GM19193 (cell line): ENCODE results near the gene PODXL2.

Experiments
- POLR2A ChIP-seq: IDR thresholded peaks from 4 replicates; pipeline ENCODE4 v1.6.1; 2011; ENCODE audit not compliant: insufficient read depth, insufficient read length; ENCODE audit errors: extremely low read depth

The PODXL2 gene

DNA sequence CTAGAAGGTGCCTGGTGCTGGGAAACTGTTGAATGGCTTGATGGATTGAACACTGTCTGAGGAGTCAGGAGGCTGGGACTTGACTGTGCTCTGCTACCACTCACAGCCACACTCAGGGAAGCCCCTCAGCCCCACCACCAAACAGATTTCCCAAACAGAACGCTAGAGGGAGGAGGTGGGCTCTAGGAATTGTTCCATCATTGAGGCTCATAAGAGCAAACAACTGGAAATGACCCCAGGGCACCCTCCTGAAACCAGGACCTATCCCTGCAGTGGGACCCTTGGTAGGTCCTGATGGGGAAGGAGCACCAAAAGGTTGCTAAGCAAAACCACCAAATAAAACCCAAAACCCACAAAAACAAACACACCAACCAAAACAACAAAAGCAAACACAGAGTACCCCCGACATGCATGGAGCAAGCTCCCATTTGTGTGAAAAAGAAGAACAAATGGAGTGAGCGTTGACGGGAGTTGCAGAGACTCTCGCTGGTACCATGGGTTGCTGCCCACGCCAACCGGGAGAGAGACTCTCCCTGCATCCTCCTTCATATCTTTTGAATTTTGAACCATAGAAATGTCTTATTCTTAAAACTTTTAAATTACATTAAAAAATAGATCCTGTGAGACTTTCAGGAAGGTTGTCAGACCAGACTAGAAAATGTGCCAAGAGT, 89.4 kb downstream of the PODXL2 start:
- no peak for TF ChIP-seq POLR2A

DNA sequence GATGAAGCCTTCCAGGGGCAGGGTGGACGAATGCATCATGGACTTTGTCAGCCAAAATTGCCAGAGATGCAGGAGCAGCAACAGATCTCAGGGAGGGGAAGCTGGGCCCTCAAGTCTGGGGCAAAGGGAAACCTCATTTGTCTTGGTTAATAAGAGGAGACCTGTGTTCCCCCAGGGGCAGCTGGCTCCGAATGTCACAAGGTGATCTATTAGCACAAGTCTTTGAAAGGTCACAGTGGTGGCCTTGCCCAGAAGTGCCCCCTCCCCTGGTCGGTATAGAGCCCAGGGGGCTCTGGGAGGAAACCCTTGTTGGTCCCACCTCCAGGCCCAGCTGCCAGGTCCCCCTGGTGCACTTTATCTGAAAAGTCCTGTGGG, 89.9 kb downstream of the PODXL2 start:
- no peak for TF ChIP-seq POLR2A

GRCh38 chr3:127719369-127719768, 90.4 kb downstream of the PODXL2 start:
- TF ChIP-seq POLR2A = no peak

DNA sequence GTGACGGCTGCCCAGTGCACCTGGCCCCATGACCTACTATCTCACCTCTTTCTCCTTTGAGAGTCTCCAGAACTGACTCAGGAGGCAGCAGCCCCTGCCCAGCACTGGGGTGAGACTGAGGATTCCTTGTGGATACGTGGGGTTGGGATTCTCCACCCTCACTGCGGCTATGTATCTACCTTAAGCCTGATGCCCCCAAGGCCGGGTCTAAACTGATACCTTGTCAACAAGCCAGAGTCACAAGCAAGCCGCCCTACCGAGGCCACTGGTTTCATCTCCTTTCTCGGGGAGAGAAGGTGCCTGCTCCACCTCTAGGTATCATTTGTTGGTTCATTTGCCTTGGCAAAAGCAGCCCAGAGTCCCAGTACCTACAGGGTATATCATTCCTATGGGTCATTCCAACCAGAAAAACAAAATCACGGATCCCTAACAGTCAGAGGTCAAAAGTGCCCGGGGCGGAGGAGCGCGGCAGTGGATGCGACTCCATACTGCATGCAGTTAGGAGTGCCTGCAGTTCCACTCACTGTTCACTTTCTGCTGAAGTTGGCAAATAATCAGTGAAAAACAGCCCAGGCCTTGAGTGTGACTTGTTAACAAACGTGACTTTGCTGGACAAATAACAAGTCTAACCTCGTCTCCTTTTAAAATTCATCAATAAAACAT, 91.3 kb downstream of the PODXL2 start:
- no peak for TF ChIP-seq POLR2A

- no peak for TF ChIP-seq POLR2A
These were observed 92.3 kb downstream of the PODXL2 start for GRCh38 chr3:127720985-127721935.

DNA sequence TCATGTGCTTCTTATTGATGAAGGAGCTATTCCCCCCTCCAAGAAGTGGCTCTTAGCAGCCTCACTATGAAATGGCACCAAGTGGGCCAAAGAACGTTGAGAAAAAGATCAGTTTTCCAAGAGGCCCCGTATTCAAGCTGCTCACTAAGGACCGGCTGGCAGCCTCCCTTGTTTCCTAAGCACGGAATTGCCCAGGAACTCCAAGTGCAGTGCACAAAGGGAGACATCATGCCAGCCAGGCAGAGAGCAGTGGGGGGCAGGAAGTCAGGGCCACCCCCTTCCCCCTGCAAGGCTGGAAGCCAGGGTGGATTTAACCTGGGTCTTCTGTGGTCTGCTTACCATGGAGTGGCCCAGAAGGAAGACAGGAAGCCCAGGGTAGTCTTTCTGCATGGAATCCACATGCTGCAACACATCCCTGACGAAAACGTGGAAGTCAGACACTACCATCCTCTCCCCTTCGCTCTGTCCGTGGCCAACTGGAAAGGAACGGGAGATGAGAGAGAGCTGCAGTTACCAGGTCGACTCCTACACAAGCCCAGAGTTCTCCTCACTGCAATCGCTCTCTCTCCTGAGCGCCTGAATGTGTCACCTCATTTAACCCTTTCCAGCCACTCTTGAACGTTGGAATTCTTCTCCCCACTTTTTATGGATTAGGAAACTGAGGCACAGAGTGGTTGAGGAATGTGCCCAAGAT, 93.3 kb downstream of the PODXL2 start:
- TF ChIP-seq POLR2A = no peak
